ENCODE results near the gene HEATR5A.
"Not testable (repeated sequence)": the region's sequence is repeated elsewhere in the genome, so short reads cannot be mapped to it uniquely, and the experiment has no call there.

Gene HEATR5A

DNA sequence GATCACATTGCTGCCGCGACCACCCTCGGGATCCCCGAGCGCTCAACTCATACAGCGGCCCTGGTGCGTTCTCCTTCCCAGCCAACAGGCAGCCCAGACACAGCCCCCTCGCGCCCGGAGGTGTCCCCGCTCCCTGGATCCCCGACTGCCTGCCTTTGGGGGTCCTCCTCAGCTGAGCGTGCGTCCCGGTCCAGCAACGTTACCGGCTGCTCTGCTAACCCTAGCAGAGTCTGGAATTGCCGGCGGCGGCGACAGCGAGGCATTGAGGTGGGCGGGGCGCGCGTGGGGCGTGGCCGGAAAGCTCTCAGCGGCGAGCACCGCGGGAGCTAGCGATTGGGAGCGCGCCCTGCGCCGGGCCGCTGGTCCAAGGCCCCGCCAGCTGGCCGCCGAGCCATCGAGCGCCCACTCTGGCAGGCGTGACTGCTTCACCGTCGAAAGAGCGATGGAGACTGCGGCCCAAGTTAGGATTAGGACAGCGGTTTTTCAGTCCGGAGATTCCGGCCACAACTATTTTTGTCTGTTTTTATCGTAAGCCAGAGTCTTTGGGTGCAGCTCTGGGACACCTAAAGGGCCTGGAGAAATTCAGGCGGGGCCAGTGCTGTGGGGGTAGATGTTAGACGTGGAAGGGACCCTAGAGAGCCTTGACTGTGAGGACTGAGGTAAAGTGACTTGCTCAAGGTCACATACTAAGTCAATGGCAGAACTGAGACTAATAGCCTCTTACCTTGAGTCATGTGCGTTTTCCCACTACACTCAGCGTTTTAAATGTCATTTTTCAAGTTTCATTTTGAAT, at the start of gene HEATR5A:
Gene HEATR5A (minus strand): TSS at position 232 of the 793 bp plus-strand sequence. CDS start 17,575 bp downstream, outside the sequence.
- no peaks in the 10 kb centered on the region for H3K27me3 ChIP-seq (ENCODE audit: insufficient read depth, low read length, poor library complexity)
- peak; percentile 94 for ATAC-seq (ENCODE audit: insufficient read depth, low read depth)
- H3K4me2 ChIP-seq (ENCODE audit: insufficient read depth, low read length) = peak within 1 kb of the TSS; percentile 72
- DNase-seq = peak; percentile 85
- no peaks in the 10 kb centered on the region for H3K79me2 ChIP-seq (ENCODE audit: insufficient read depth, low read length)
- H3K4me3 ChIP-seq (ENCODE audit: low read depth in 1 of 2, low read length in 2 of 2) = peak within 1 kb of the TSS; percentile 63 to 95
- peaks cover 13% of the 10 kb centered on the region for H3K4me1 ChIP-seq (ENCODE audit: insufficient read depth, low read length)
- H3K9me3 ChIP-seq (ENCODE audit: insufficient read depth, low read length, severe bottlenecking) = no peaks in the 10 kb centered on the region
- H3K36me3 ChIP-seq (ENCODE audit: insufficient read depth, low read length) = no peaks in the 10 kb centered on the region; the same call in 1 of the 2 replicates
- peak within 1 kb of the TSS; percentile 90 for H2AFZ ChIP-seq (ENCODE audit: low read depth, low read length)
- peak within 1 kb of the TSS; percentile 23 for H3K27ac ChIP-seq (ENCODE audit: low read length)
- TF ChIP-seq, protein P1, sequence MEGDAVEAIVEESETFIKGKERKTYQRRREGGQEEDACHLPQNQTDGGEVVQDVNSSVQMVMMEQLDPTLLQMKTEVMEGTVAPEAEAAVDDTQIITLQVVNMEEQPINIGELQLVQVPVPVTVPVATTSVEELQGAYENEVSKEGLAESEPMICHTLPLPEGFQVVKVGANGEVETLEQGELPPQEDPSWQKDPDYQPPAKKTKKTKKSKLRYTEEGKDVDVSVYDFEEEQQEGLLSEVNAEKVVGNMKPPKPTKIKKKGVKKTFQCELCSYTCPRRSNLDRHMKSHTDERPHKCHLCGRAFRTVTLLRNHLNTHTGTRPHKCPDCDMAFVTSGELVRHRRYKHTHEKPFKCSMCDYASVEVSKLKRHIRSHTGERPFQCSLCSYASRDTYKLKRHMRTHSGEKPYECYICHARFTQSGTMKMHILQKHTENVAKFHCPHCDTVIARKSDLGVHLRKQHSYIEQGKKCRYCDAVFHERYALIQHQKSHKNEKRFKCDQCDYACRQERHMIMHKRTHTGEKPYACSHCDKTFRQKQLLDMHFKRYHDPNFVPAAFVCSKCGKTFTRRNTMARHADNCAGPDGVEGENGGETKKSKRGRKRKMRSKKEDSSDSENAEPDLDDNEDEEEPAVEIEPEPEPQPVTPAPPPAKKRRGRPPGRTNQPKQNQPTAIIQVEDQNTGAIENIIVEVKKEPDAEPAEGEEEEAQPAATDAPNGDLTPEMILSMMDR (IDR thresholded peaks at IDR 0.05; ENCODE audit: borderline replicate concordance, extremely low read depth, low read length, poor library complexity, severe bottlenecking) = peak; percentile 38
- no peak for TF ChIP-seq EZH2 (IDR thresholded peaks at IDR 0.05; ENCODE audit: borderline replicate concordance, low read depth, low read length, severe bottlenecking)
- no peaks in the 10 kb centered on the region for H4K20me1 ChIP-seq (ENCODE audit: insufficient read depth, low read length)
- peak within 1 kb of the TSS; percentile 60 for H3K9ac ChIP-seq (ENCODE audit: low read depth, low read length)

DNA sequence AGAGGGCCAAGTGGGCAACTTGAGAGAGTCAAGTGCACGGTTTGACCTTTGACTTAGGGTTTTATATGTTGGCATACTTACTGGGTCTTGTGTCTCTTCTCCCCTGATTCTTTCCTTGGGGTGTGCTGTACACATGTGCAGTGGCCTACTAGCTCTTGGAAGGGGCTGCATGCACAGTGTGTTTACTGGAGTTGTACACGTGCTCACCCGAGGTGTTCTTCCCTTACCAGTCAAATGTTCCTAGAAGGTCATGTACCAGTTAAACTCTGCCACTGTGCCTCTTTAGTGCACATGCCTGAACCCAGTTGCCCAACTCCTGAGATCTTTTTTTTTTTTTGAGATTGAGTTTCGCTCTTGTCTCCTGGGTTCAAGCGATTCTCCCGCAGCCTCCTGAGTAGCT, 46.2 kb upstream of the HEATR5A start:
- Histone ChIP-seq H3K36me3 (ENCODE audit: insufficient read depth, low read length) (no peaks in the 10 kb centered on the region), H3K9me3 (ENCODE audit: insufficient read depth, low read length, severe bottlenecking) (no peaks in the 10 kb centered on the region), H3K4me2 (ENCODE audit: insufficient read depth, low read length) (no peak overlapping the region), H3K79me2 (ENCODE audit: insufficient read depth, low read length) (no peaks in the 10 kb centered on the region), H2AFZ (ENCODE audit: low read depth, low read length) (no peak overlapping the region), H3K9ac (ENCODE audit: low read depth, low read length) (no peak overlapping the region), H3K4me3 (ENCODE audit: low read depth in 1 of 2, low read length in 2 of 2) (no peak overlapping the region), H3K27me3 (ENCODE audit: insufficient read depth, low read length, poor library complexity) (no peaks in the 10 kb centered on the region), H4K20me1 (ENCODE audit: insufficient read depth, low read length) (no peaks in the 10 kb centered on the region), H3K27ac (ENCODE audit: low read length) (no peak overlapping the region), H3K4me1 (ENCODE audit: insufficient read depth, low read length) (no peaks in the 10 kb centered on the region)
- ATAC-seq (ENCODE audit: insufficient read depth, low read depth) = no peak
- no peak for DNase-seq
- TF ChIP-seq EZH2 (IDR thresholded peaks at IDR 0.05; ENCODE audit: borderline replicate concordance, low read depth, low read length, severe bottlenecking) = no peak
- TF ChIP-seq, protein P1 (IDR thresholded peaks at IDR 0.05; ENCODE audit: borderline replicate concordance, extremely low read depth, low read length, poor library complexity, severe bottlenecking) = no peak

DNA sequence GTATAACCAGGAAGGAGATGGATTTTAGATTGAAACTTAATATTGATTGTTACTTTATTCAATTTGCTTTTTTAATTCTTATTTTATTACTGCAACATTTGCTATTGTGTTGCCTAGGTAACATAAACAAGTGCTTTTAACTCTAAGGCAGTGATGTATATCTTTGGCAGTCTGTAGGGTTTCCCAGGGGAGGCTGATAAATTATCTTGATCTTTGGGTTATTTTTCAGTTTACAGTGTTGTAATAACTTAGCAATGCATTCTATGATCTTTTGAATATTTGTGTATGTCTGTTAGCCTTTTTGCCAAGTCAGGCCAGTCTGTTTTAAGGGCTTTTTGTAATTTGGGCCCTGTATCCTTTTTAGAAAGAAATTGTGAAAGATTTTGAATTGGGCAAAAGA, 44.8 kb upstream of the HEATR5A start:
- Histone ChIP-seq H3K4me2 (ENCODE audit: insufficient read depth, low read length) (no peak overlapping the region), H3K79me2 (ENCODE audit: insufficient read depth, low read length) (no peaks in the 10 kb centered on the region), H3K27me3 (ENCODE audit: insufficient read depth, low read length, poor library complexity) (no peaks in the 10 kb centered on the region), H3K9me3 (ENCODE audit: insufficient read depth, low read length, severe bottlenecking) (no peaks in the 10 kb centered on the region), H3K4me1 (ENCODE audit: insufficient read depth, low read length) (no peaks in the 10 kb centered on the region), H3K4me3 (ENCODE audit: low read depth in 1 of 2, low read length in 2 of 2) (no peak overlapping the region), H3K27ac (ENCODE audit: low read length) (no peak overlapping the region), H4K20me1 (ENCODE audit: insufficient read depth, low read length) (no peaks in the 10 kb centered on the region), H3K9ac (ENCODE audit: low read depth, low read length) (no peak overlapping the region), H2AFZ (ENCODE audit: low read depth, low read length) (no peak overlapping the region), H3K36me3 (ENCODE audit: insufficient read depth, low read length) (no peaks in the 10 kb centered on the region)
- no peak for ATAC-seq (ENCODE audit: insufficient read depth, low read depth)
- TF ChIP-seq EZH2 (IDR thresholded peaks at IDR 0.05; ENCODE audit: borderline replicate concordance, low read depth, low read length, severe bottlenecking) = no peak
- TF ChIP-seq, protein P1 (IDR thresholded peaks at IDR 0.05; ENCODE audit: borderline replicate concordance, extremely low read depth, low read length, poor library complexity, severe bottlenecking) = no peak
- no peak for DNase-seq

DNA sequence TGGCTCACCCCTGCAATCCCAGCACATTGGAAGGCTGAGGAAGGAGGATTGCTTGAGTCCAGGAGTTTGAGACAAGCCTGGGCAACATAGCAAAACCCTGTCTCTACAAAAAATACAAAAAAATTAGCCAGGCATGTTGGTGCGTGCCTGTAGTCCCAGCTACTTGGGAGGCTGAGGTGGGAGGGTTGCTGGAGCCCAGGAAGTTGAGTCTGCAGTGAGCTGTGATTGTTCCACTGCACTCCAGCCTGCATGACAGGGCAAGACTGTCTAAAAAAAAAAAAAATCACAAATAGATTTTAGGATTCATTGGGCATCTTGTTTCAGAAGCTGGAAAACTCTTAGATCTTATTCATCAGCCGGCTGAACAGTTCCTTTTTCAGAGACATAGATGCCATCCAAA, 42.1 kb upstream of the HEATR5A start:
- H3K4me2 ChIP-seq (ENCODE audit: insufficient read depth, low read length); DNase-seq; ATAC-seq (ENCODE audit: insufficient read depth, low read depth); H3K36me3 ChIP-seq (ENCODE audit: insufficient read depth, low read length); H3K79me2 ChIP-seq (ENCODE audit: insufficient read depth, low read length); H3K4me3 ChIP-seq (ENCODE audit: low read depth in 1 of 2, low read length in 2 of 2); H3K27me3 ChIP-seq (ENCODE audit: insufficient read depth, low read length, poor library complexity); H2AFZ ChIP-seq (ENCODE audit: low read depth, low read length); H3K27ac ChIP-seq (ENCODE audit: low read length); H3K9ac ChIP-seq (ENCODE audit: low read depth, low read length); H4K20me1 ChIP-seq (ENCODE audit: insufficient read depth, low read length); H3K9me3 ChIP-seq (ENCODE audit: insufficient read depth, low read length, severe bottlenecking): not testable (repeated sequence)
- peaks cover 11% of the 10 kb centered on the region for H3K4me1 ChIP-seq (ENCODE audit: insufficient read depth, low read length)
